SU-DHL-6 (cell line): ENCODE results near the gene RBP4.
A peak's percentile ranks its signal among the peaks of the same experiment; 100 is the strongest.
"Not testable (repeated sequence)": the region's sequence is repeated elsewhere in the genome, so short reads cannot be mapped to it uniquely, and the experiment has no call there.

Experiments used
- H2AFZ ChIP-seq: fragments of 200-600 bp; sonication (generic); 2 replicates; pipeline ENCODE4 v1.6.1; 2014; ENCODE audit warnings: low read depth, mild to moderate bottlenecking, moderate library complexity, mixed read lengths, antibody characterized with exemption, low read length; ENCODE audit not compliant: severe bottlenecking
- H3F3A ChIP-seq: fragments of 200-600 bp; shearing (Covaris generic); 2 replicates; pipeline ENCODE4 v1.6.0; 2016; ENCODE audit warnings: antibody characterized with exemption, mild to moderate bottlenecking; ENCODE audit not compliant: insufficient read depth
- H3K27ac ChIP-seq: fragments of 200-600 bp; sonication (generic); 2 replicates; pipeline ENCODE4 v1.5.1; 2016; ENCODE audit warnings: low read depth, mild to moderate bottlenecking, low read length, moderate library complexity, mixed read lengths
- H3K27me3 ChIP-seq: fragments of 200-600 bp; sonication (generic), shearing (Covaris generic); 2 replicates; pipeline ENCODE4 v1.6.0; 2014; ENCODE audit warnings: mild to moderate bottlenecking, low read length
- H3K36me3 ChIP-seq: fragments of 200-600 bp; sonication (generic); 2 replicates; pipeline ENCODE4 v1.6.1; 2014; ENCODE audit warnings: mild to moderate bottlenecking, low read length, mixed read lengths
- H3K4me2 ChIP-seq: fragments of 300-600, 200-600 bp; shearing (Covaris generic), sonication (generic); 2 replicates; pipeline ENCODE4 v1.6.0; 2014; ENCODE audit warnings: low read length, low read depth, mild to moderate bottlenecking; ENCODE audit not compliant: poor library complexity, severe bottlenecking
- H3K4me3 ChIP-seq: fragments of 200-600 bp; sonication (generic); 2 replicates; pipeline ENCODE4 v1.5.1; 2014; ENCODE audit warnings: antibody characterized with exemption, low read length, mild to moderate bottlenecking, mixed read lengths; ENCODE audit not compliant: insufficient read depth, poor library complexity, severe bottlenecking
- H3K79me2 ChIP-seq: fragments of 200-600 bp; sonication (generic); 2 replicates; pipeline ENCODE4 v1.6.1; 2014; ENCODE audit warnings: mild to moderate bottlenecking, low read length, moderate library complexity; ENCODE audit not compliant: insufficient read depth
- H3K9ac ChIP-seq: fragments of 200-600 bp; sonication (generic); 2 replicates; pipeline ENCODE4 v1.7.0; 2014; ENCODE audit warnings: mild to moderate bottlenecking, low read length
- H3K9me2 ChIP-seq: fragments of 200-600 bp; sonication (generic); replicated peaks from 2 replicates; pipeline ENCODE4 v1.6.1; 2014; ENCODE audit warnings: low read length; ENCODE audit not compliant: insufficient read depth
- H3K9me3 ChIP-seq: fragments of 200-600 bp; sonication (generic); 2 replicates; pipeline ENCODE4 v1.6.1; 2014; ENCODE audit warnings: low read length, mixed read lengths; ENCODE audit not compliant: insufficient read depth
- H4K20me1 ChIP-seq: fragments of 200-600 bp; sonication (generic); 2 replicates; pipeline ENCODE4 v1.6.1; 2014; ENCODE audit warnings: low read depth, mild to moderate bottlenecking, antibody characterized with exemption, low read length, moderate library complexity, mixed read lengths
- CTCF ChIP-seq: fragments of 200-600 bp; sonication (generic); IDR thresholded peaks from one replicate; pipeline ENCODE4 v1.5.1; 2017; ENCODE audit warnings: antibody characterized with exemption, mild to moderate bottlenecking, low read length, moderate library complexity; ENCODE audit not compliant: insufficient read depth, poor library complexity, severe bottlenecking
- EZH2phosphoT487 ChIP-seq: fragments of 200-600 bp; sonication (generic), shearing (Covaris generic); conservative IDR thresholded peaks from 2 replicates; pipeline ENCODE4 v1.6.1; 2018; ENCODE audit warnings: mild to moderate bottlenecking, antibody characterized with exemption, low read length, moderate library complexity, mixed read lengths

RBP4 gene

DNA sequence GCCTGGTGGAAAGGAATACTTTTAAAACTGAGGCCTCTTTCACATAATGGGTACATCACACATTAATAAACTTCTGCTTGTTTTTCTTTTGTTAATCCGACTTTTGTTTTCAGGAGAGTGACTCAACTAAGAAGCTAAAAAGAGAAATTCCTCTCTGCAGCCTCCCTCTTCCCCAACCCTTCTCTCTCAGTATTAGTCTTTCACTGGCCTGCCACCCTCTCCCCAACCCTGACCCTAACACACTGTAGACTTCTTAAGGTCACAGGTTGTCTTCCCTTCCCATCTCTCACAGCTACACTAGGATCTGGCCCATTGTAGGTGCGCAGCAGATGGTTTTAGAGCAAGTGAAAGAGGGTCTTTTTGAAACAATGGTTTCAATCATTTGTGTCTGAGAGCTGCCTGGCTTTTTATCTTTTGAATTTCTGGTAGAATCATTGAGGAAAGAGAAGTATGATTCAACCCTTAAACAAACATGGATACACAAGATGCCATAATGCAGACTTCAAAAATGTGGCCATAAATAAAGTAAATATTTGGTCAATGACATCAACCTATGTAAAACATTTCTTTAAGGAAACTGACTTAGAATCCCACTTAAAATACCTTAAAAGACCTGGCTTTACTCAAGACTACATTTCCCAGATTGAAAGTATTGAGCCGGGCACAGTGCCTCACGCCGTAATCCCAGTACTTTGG is 52.5 kb downstream of the RBP4 start:
- TF ChIP-seq EZH2phosphoT487, result no peak
- no peak for TF ChIP-seq CTCF
- Histone ChIP-seq H3F3A (no peaks in the 10 kb centered on the region), H3K9me3 (no peaks in the 10 kb centered on the region), H3K4me2 (no peak overlapping the region), H3K4me3 (no peak overlapping the region), H3K27ac (no peak overlapping the region), H3K27me3 (no peaks in the 10 kb centered on the region), H3K9ac (no peak overlapping the region), H2AFZ (no peak overlapping the region), H3K79me2 (no peaks in the 10 kb centered on the region), H3K9me2 (no peaks in the 10 kb centered on the region), H4K20me1 (no peaks in the 10 kb centered on the region), H3K36me3 (no peaks in the 10 kb centered on the region)

DNA sequence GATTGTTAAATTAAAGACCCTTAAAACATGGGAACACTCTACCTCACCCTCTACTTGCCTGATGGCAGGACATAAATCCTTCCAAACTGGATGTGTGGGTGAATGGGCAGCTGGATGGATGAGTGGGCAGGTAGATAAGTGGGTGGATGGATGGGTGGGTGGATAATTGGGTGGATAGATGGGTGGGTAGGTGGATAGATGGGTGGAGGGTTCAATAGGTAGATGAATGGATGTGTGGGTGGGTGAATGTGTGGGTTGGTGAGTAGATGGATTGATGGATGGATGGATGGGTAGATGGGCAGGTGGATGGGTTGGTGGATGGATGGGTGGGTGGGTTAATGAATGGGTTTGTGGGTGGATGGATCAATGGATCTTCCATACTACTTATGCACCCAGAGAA is 53.5 kb downstream of the RBP4 start:
- no peaks in the 10 kb centered on the region for H4K20me1 ChIP-seq
- H3K9me3 ChIP-seq, result no peaks in the 10 kb centered on the region
- H3K9me2 ChIP-seq, result no peaks in the 10 kb centered on the region
- no peaks in the 10 kb centered on the region for H3F3A ChIP-seq
- H2AFZ ChIP-seq, result no peak overlapping the region
- H3K4me2 ChIP-seq, result no peak overlapping the region
- no peak overlapping the region for H3K27ac ChIP-seq
- H3K9ac ChIP-seq, result no peak overlapping the region
- H3K4me3 ChIP-seq, result no peak overlapping the region
- no peaks in the 10 kb centered on the region for H3K79me2 ChIP-seq
- H3K36me3 ChIP-seq, result no peaks in the 10 kb centered on the region
- H3K27me3 ChIP-seq, result no peaks in the 10 kb centered on the region
- TF ChIP-seq CTCF (no peak), EZH2phosphoT487 (no peak)

- not testable (repeated sequence) for H3K36me3 ChIP-seq, H3K4me2 ChIP-seq, H3K27ac ChIP-seq, H4K20me1 ChIP-seq, H3K9me3 ChIP-seq, H3K79me2 ChIP-seq, H3K9me2 ChIP-seq, H3F3A ChIP-seq, H3K27me3 ChIP-seq, H2AFZ ChIP-seq, H3K9ac ChIP-seq, H3K4me3 ChIP-seq
Measured at GRCh38 chr10:93546995-93547394, 54.0 kb downstream of the RBP4 start.

- Histone ChIP-seq H3K9me2 (no peaks in the 10 kb centered on the region), H3K79me2 (no peaks in the 10 kb centered on the region), H3K27me3 (no peaks in the 10 kb centered on the region), H3K4me2 (no peak overlapping the region), H2AFZ (no peak overlapping the region), H3K9ac (no peak overlapping the region), H3K4me3 (no peak overlapping the region), H3K9me3 (no peaks in the 10 kb centered on the region), H3K27ac (no peak overlapping the region), H3F3A (no peaks in the 10 kb centered on the region), H3K36me3 (no peaks in the 10 kb centered on the region), H4K20me1 (no peaks in the 10 kb centered on the region)
- TF ChIP-seq EZH2phosphoT487 (no peak), CTCF (peak; percentile 2)
Measured at GRCh38 chr10:93542358-93542791, 58.7 kb downstream of the RBP4 start.
